Karpas-422 (cell line): Measurements from ENCODE around the gene TMLHE. TPM values are rescaled to one million over a fixed set of nuclear protein-coding genes. Genes with fewer than 3 reads are reported as not detected.
"Not testable (repeated sequence)": the region's sequence is repeated elsewhere in the genome, so short reads cannot be mapped to it uniquely, and the experiment has no call there.

ENCODE experiments used
- DNase-seq: peaks from one replicate; pipeline ENCODE4 v3.0.0-alpha.2; 2015
- H2AFZ ChIP-seq: fragments of 200-600 bp; sonication (generic); 2 replicates; pipeline ENCODE4 v1.6.1; 2014; ENCODE audit warnings: antibody characterized with exemption, low read length, mixed read lengths
- H3K27ac ChIP-seq: fragments of 200-600 bp; sonication (generic); 2 replicates; pipeline ENCODE4 v1.5.1; 2014; ENCODE audit warnings: mild to moderate bottlenecking, low read length, moderate library complexity
- H3K27me3 ChIP-seq: fragments of 200-600 bp; sonication (generic); 2 replicates; pipeline ENCODE4 v1.6.1; 2014; ENCODE audit warnings: low read length, mixed read lengths
- H3K36me3 ChIP-seq: fragments of 200-600 bp; sonication (generic); 2 replicates; pipeline ENCODE4 v1.6.1; 2014; ENCODE audit warnings: low read length, mixed read lengths; ENCODE audit not compliant: insufficient read depth
- H3K4me1 ChIP-seq: fragments of 200-600 bp; sonication (generic); 2 replicates; pipeline ENCODE4 v1.6.1; 2014; ENCODE audit warnings: mild to moderate bottlenecking, low read length, mixed read lengths
- H3K4me2 ChIP-seq: fragments of 200-600 bp; sonication (generic); 2 replicates; pipeline ENCODE4 v1.6.1; 2014; ENCODE audit warnings: low read length, low read depth, mild to moderate bottlenecking; ENCODE audit not compliant: poor library complexity, severe bottlenecking
- H3K4me3 ChIP-seq: fragments of 200-600 bp; sonication (generic); 2 replicates; pipeline ENCODE4 v1.5.1; 2014; ENCODE audit warnings: mild to moderate bottlenecking, antibody characterized with exemption, low read length, mixed read lengths
- H3K79me2 ChIP-seq: fragments of 200-600 bp; sonication (generic); 2 replicates; pipeline ENCODE4 v1.6.1; 2014; ENCODE audit warnings: mild to moderate bottlenecking, low read length, mixed read lengths
- H3K9ac ChIP-seq: fragments of 200-600 bp; sonication (generic); 2 replicates; pipeline ENCODE4 v1.6.0; 2014; ENCODE audit warnings: low read length
- H3K9me2 ChIP-seq: fragments of 200-600 bp; sonication (generic), shearing (Covaris generic); replicated peaks from 2 replicates; pipeline ENCODE4 v1.6.0; 2014; ENCODE audit warnings: mild to moderate bottlenecking, low read length, moderate library complexity; ENCODE audit not compliant: insufficient read depth
- H3K9me3 ChIP-seq: fragments of 300-700, 200-600 bp; sonication (generic); 2 replicates; pipeline ENCODE4 v1.6.1; 2014; ENCODE audit warnings: low read length, mixed read lengths
- H4K20me1 ChIP-seq: fragments of 200-600 bp; sonication (generic); 2 replicates; pipeline ENCODE4 v1.6.1; 2014; ENCODE audit warnings: mild to moderate bottlenecking, antibody characterized with exemption, low read length, low read depth; ENCODE audit not compliant: insufficient read depth
- total RNA-seq: library from RNA; depleted of rRNA; stranded (reverse); fragments of >200 nt; shearing (Covaris generic); gene quantifications from 2 replicates; pipeline ENCODE4 v1.2.3, GENCODE V29; 2014; ENCODE audit warnings: low replicate concordance

The TMLHE gene
- total RNA-seq, 1 experiment from 2014 or later = 36.2 TPM

DNA sequence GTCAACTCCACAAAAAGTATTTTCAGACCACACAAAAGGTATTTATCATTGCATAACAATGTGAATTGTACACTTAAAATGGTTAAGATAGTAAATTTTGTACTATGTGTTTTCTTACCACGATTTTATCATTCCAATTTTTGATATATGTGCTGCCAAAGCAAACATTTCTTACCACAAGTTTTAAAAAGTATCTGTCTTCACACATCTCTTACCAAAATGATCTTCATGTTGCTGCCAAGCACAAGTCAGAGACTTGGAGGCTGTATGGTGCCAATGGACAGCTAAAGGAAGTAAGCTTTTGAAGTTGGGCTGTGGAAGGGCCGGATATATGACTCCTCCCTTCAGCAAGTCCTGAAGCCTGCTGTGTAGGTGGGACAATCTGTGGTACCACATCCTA lies 67.9 kb downstream of the TMLHE start:
- Histone ChIP-seq H3K4me1 (no peaks in the 10 kb centered on the region), H3K79me2 (no peaks in the 10 kb centered on the region), H4K20me1 (no peaks in the 10 kb centered on the region), H3K4me2 (no peak overlapping the region), H3K9me3 (no peaks in the 10 kb centered on the region; the same call in 1 of the 2 replicates), H3K36me3 (peaks cover 6% of the 10 kb centered on the region; the same call in 1 of the 2 replicates), H3K9me2 (no peaks in the 10 kb centered on the region), H3K27me3 (no peaks in the 10 kb centered on the region), H3K27ac (no peak overlapping the region), H3K9ac (no peak overlapping the region), H2AFZ (no peak overlapping the region), H3K4me3 (no peak overlapping the region)
- DNase-seq = no peak

DNA sequence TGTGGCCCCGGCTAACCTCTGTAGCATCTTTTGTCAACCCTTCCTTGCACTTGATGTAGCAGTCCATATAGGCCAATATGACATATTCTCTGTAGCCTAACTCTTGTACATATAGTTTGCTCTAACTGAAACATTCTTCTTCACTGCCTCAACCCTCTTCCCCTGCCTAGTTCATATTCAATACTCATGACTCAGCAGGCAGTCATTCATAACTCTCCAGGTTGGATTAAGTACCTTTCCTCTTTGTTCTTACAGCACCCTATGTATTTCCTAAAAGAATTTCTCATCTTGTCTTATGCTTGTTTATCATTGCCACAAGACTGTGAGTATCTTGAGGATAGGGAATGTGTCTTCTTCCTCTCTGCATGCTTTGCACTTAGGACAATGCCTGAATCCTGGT lies 76.9 kb downstream of the TMLHE start:
- Histone ChIP-seq H3K9ac (no peak overlapping the region), H3K4me2 (no peak overlapping the region), H3K4me1 (no peaks in the 10 kb centered on the region), H3K36me3 (no peaks in the 10 kb centered on the region), H3K27ac (no peak overlapping the region), H3K79me2 (no peaks in the 10 kb centered on the region), H3K9me2 (no peaks in the 10 kb centered on the region), H3K4me3 (no peak overlapping the region), H4K20me1 (no peaks in the 10 kb centered on the region), H2AFZ (no peak overlapping the region), H3K27me3 (no peaks in the 10 kb centered on the region), H3K9me3 (no peaks in the 10 kb centered on the region; the same call in 1 of the 2 replicates)
- no peak for DNase-seq

DNA sequence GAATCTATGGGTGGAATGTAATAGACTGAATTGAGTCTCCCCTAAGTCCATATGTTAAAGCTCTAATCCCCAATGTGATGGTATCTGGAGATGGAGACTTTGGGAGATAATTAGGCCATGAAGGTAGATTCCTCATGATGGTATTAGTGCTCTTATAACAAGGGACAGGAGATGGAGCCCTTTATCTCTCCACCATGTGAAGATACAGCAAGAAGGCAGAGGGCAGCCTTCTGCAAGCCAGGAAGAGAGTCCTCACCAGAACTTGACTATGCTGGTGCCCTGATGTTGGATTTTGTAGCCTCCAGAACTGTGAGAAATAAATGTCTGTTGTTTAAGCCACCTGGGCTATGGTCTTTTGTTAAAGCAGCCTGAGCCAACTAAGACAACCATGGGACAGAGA lies 78.0 kb downstream of the TMLHE start:
- Histone ChIP-seq H3K9ac (no peak overlapping the region), H3K27ac (no peak overlapping the region), H3K4me1 (no peaks in the 10 kb centered on the region), H3K4me2 (no peak overlapping the region), H3K27me3 (no peaks in the 10 kb centered on the region), H4K20me1 (no peaks in the 10 kb centered on the region), H3K9me2 (no peaks in the 10 kb centered on the region), H3K4me3 (no peak overlapping the region), H3K79me2 (no peaks in the 10 kb centered on the region), H3K36me3 (no peaks in the 10 kb centered on the region), H3K9me3 (no peaks in the 10 kb centered on the region; the same call in 1 of the 2 replicates), H2AFZ (no peak overlapping the region)
- peak; percentile 50 for DNase-seq

DNA sequence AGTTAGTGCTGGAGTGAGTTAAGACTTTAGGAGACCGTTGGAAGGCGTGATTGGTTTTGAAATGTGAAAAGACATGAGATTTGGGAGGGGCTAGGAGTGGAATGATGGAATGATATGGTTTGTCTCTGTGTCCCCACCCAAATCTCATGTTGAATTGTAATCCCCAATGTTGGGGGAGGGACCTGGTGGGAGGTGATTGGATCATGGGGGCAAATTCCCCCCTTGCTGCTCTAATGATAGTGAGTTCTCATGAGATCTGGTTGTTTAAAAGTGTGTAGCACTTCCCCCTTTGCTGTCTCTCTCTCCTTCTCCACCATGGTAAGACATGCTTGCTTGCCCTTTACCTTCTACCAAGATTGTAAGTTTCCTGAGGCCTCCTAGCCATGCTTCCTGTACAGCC lies 85.7 kb downstream of the TMLHE start:
- not testable (repeated sequence) for H3K4me1 ChIP-seq, H3K27ac ChIP-seq, H3K27me3 ChIP-seq, H3K9ac ChIP-seq, H3K4me3 ChIP-seq, H3K4me2 ChIP-seq, H3K79me2 ChIP-seq, H2AFZ ChIP-seq, H4K20me1 ChIP-seq, H3K9me2 ChIP-seq, DNase-seq
- H3K36me3 ChIP-seq = peaks cover 26% of the 10 kb centered on the region
- peaks cover 26% of the 10 kb centered on the region for H3K9me3 ChIP-seq

DNA sequence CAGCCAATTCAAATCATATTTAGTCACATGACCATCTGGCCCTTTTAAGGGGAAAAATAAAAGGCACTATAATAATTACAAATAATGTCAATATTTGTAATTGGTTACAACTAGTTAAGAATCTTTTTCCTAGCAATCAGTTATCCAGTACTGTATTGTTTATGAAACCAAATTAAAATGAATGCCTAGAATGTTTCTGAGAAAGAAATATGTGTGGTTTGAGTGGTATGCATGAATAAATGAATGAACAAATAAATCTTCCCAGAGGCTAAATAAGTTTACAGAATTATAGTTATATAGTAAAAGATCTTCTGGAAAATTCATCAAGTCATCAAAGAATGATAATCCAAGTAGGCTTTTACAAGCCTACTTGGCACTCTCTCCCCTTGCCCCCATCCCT lies 98.5 kb downstream of the TMLHE start:
- no peak overlapping the region for H3K9ac ChIP-seq
- H2AFZ ChIP-seq = no peak overlapping the region
- no peak for DNase-seq
- no peak overlapping the region for H3K4me3 ChIP-seq
- no peak overlapping the region for H3K27ac ChIP-seq
- no peaks in the 10 kb centered on the region for H3K4me1 ChIP-seq
- no peaks in the 10 kb centered on the region for H3K9me2 ChIP-seq
- H3K4me2 ChIP-seq = no peak overlapping the region
- H3K27me3 ChIP-seq = no peaks in the 10 kb centered on the region
- no peaks in the 10 kb centered on the region for H3K9me3 ChIP-seq
- H4K20me1 ChIP-seq = no peaks in the 10 kb centered on the region
- peaks cover 7% of the 10 kb centered on the region; the same call in 1 of the 2 replicates for H3K36me3 ChIP-seq
- no peaks in the 10 kb centered on the region for H3K79me2 ChIP-seq

DNA sequence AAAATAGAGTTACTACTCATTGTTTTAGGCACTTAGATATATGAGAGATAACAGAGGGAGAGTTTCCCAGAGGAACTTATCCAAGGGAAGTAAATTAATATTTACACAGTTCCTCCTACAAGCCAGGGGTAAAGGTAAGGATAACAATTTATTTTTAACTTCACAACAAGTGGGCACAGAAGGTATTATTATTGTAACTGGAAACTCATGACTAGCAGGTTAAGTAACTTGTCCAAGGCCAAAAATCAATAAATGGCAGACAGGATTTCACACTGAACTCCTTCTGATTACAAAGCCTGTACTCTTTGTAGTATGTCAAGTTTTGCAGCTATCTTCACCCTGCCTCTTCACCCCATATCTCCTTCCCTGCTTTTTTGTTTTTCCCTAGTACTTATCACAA lies 107.5 kb downstream of the TMLHE start:
- Histone ChIP-seq H3K9me2 (no peaks in the 10 kb centered on the region), H3K79me2 (no peaks in the 10 kb centered on the region), H3K36me3 (no peaks in the 10 kb centered on the region; the same call in 1 of the 2 replicates), H3K9me3 (no peaks in the 10 kb centered on the region), H3K9ac (no peak overlapping the region), H2AFZ (no peak overlapping the region), H3K4me2 (no peak overlapping the region), H4K20me1 (no peaks in the 10 kb centered on the region), H3K4me3 (no peak overlapping the region), H3K27me3 (no peaks in the 10 kb centered on the region), H3K4me1 (no peaks in the 10 kb centered on the region), H3K27ac (no peak overlapping the region)
- DNase-seq = no peak

DNA sequence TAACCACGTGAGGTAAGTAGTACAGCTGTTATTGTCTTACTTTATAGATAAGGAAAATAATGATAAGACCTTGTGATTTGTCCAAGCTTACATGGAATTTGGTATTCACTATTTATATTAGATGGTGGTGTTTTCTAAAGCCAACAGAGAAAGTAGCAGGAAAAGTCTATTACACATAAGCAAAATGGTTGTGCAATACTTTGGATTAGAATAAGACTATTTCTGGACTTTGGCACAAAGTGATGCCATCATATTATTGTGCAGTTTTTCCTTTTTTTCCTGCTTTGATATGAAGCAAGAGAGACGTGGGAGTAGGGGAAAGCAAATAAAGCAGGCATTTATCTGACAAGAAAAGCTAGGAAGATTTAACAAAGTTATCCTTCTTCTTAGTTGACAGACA lies 117.6 kb downstream of the TMLHE start:
- H3K36me3 ChIP-seq = not testable (repeated sequence)

DNA sequence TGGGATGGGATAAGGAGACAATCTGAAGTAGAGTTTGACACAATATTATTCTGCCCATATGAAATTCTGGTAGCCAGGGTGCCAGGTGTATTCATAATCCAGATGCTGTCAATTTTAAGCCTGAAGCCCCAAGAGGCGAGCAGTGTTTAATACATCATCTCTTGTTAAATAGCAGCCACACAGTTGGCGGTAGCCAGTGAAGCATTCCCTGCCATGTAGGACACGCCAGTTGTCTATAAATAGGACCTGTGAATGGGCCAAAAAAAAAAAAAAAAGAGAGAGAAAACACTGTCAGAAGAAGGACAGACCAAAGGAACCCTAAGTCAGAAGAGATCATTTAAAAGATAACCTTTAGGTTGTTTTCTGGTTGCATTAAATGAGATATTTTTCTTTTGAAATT lies 121.3 kb downstream of the TMLHE start:
- not testable (repeated sequence) for H2AFZ ChIP-seq, H3K9ac ChIP-seq, H3K4me1 ChIP-seq, H3K4me2 ChIP-seq, H3K9me3 ChIP-seq, H3K36me3 ChIP-seq, H3K27ac ChIP-seq, H3K4me3 ChIP-seq, H3K9me2 ChIP-seq, H3K79me2 ChIP-seq, H3K27me3 ChIP-seq, H4K20me1 ChIP-seq, DNase-seq

More for the DNA sequence above, 117.6 kb downstream of the TMLHE start:
- H3K27me3 ChIP-seq, DNase-seq, H3K4me1 ChIP-seq, H3K9ac ChIP-seq, H3K4me3 ChIP-seq, H2AFZ ChIP-seq, H3K27ac ChIP-seq, H4K20me1 ChIP-seq, H3K79me2 ChIP-seq, H3K4me2 ChIP-seq, H3K9me2 ChIP-seq, H3K9me3 ChIP-seq: not testable (repeated sequence)

DNA sequence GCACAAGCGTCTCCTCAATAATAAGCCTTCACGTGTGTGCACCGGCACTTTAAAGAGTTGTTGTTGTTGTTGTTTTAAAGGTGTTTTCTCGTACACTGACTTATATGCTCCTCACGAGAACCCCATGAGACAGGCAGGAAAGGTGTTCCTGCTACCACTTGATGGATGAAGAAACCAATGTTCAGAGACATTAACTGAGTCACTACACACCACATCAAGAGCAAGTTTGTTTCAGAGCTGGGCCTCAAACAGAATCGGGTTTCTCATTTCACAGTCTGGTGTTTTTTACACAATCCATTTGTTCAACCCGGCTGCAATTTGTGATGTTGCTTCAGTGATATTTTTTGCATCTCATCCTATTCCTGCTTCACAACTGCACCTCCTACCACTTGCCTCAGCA lies 135.6 kb downstream of the TMLHE start:
- H3K9ac ChIP-seq, H3K27me3 ChIP-seq, H3K9me2 ChIP-seq, H3K36me3 ChIP-seq, H2AFZ ChIP-seq, H3K79me2 ChIP-seq, H3K4me1 ChIP-seq, H3K4me3 ChIP-seq, H3K9me3 ChIP-seq, H3K27ac ChIP-seq, H3K4me2 ChIP-seq, DNase-seq, H4K20me1 ChIP-seq: not testable (repeated sequence)
